Transverse colon (tissue), 4 donors: Measurements from ENCODE around the gene PTPRB.

Experiments
- CTCF ChIP-seq, 5 experiments: fragments of 200-600 bp in 3 of 5; fragments of 450-650 bp in 2 of 5; sonication (generic) in 3 of 5; IDR thresholded peaks; 1 replicate in 2 of 5; 2 replicates in 3 of 5; pipeline ENCODE4 v1.5.1; 2016 to 2017; ENCODE audit warnings: antibody characterized with exemption in 5 of 5, inconsistent platforms in 3 of 5, mild to moderate bottlenecking in 2 of 5, moderate library complexity in 1 of 5
- POLR2AphosphoS5 ChIP-seq, 3 donors: sonication (generic); formaldehyde crosslinking; IDR thresholded peaks; one replicate each; pipeline ENCODE4 v1.6.1; 2016; ENCODE audit warnings: antibody characterized with exemption in 3 of 3

- TF ChIP-seq CTCF (IDR thresholded peaks at IDR 0.05) (no peak), POLR2AphosphoS5 (IDR thresholded peaks at IDR 0.05) (no peak)
These were observed 17.6 kb downstream of the PTPRB start for GRCh38 chr12:70619471-70620152.
